ENCODE data around the gene CCDC13.

Gene CCDC13

DNA sequence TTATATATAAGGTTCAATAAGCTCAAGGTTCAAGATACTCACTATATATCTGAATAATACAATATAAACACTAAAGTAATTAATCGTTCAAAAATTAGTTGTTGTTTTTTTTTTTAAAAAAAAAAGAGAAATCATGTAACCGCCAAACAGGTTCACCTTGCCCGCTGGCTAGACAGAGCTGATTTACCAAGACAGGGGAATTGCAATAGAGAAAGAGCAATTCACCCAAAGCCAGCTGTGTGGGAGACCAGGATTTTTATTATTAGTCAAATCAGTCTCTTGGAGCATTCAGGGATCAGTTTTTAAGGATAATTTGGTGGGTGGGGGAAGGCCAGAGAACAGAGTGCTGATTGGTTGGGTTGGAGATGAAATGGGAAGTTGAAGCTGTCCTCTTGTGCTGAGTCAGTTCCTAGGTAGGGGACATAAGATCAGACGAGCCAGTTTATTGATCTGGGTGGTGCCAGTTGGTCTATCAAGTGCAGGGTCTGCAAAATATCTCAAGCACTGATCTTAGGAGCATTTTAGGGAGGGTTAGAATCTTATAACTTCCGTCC is 23.4 kb upstream of the CCDC13 start:
- no peak for DNase-seq (ENCODE audit: low read depth in 2 of 2)

DNA sequence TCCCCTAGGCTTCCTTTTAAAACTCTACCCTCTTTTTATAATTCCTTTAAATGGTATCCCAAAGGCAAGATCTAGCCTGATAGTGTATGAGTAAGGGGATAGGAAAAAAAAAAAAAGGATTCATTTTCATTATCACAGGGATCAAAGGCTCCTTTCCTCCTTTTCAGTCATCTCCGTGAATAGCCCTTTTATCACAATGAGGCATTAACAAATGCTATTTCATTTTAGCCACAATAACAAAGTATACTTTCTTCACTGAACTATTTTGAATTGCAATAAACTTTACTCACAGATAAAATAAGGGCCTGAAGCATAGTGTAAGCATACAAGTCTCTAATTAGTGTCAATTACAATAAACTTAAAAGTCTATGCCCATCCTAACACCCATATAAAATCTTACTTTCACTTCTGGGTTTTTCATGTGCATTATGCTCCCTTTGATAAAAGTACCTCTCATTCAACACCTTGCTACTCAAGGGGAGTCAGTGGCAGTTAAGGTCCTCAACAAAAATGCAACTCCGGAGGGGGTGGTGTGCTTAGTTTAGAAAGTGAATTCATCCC is 22.6 kb upstream of the CCDC13 start:
- no peak for DNase-seq (ENCODE audit: low read depth in 2 of 2)

DNA sequence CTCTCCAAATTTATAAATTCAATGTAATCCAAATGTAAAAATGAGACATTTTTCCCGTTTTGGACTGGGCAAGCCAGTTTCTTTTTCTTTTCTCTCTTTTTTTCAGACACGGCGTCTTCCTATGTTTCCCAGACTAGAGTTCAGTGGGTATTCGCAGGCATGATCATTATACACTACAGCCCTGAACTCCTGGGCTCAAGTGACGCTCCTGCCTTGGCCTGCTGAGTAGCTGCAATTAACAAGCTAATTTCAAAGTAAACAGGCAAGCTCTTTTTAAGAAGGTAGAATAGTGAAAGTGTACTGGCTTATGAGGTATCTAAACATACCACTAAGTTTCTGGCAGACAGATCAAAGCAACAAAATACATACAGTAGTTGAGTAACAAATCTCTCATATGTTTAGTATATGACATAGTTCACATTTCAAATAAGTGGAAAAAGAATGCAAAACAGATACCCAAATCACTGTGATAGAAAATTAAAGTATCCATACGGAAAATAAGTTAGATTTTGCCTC is 17.7 kb upstream of the CCDC13 start:
- no peak for DNase-seq (ENCODE audit: low read depth in 2 of 2)

DNA sequence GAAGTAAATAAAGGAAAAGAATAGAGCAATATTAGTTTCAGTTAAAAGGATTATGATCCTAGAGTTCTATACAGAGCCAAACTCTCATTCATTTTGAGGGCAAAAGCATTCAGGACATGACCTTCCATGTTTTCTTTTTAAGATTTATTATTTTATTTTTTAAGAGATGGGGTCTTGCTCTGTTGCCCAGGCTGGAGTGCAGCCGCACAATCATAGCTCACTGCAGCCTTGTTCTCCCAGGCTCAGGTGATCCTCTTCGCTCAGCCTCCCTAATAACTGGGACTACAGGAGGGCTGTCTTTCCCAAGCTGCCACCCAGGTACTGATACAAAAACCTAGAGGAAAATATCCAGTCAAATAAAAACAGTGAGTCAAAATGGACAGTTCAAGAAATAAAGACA is 13.6 kb upstream of the CCDC13 start:
- no peak for DNase-seq (ENCODE audit: low read depth in 2 of 2)

DNA sequence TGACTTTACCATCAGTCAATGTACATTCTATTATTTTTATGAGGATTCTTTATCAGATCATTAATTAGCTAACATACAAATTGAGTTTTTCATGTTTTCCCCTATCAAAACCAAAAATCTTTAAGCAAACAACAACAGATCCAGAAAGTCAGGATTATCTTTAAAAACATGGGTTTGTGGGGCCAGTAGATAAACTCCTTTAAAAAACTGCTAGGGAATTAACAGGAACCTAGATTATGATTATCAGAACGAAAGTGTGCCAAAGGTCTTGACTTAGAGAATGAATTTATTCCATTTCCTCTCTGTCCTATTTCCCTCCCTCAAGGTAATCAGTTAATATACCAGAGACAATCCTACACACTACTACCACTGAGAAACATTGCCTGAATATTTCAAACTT is 13.2 kb upstream of the CCDC13 start:
- no peak for DNase-seq (ENCODE audit: low read depth in 2 of 2)

DNA sequence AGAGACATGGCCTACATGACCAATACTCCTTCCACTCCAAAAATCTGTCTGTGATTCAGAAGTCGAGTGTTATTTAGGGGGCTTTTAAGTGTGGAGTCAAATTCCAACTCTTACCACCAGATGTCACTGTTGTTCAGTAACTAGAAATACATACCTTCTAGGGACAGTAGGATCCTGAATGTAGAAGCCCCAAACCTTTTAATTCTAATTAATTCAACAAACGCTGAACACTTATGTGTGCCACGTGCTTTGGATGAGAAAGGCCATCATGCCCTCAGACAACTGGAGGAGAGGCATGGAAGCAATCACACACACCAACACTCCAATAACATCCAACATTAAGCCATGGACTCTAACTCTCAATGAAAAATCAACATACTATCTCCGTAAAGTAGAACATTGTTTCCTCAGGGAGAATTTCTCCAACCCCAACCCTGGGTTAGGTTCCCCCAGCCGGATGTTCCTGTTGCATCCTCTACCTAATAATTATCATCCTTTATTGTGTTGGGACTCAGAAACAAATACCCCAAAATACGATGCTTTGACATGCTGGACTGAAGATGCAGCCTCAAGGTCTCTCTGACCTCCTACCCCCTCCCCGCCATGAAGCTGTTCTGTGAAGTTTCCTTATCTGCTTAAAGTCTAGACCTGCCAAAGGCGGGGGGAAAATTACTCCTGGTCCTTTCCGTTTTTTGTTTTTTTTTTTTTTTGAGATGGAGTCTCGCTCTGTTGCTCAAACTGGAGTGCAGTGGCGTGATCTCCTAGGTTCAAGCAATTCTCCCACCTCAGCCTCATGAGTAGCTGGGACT is 8.0 kb upstream of the CCDC13 start:
- no peak for DNase-seq (ENCODE audit: low read depth in 2 of 2)

DNA sequence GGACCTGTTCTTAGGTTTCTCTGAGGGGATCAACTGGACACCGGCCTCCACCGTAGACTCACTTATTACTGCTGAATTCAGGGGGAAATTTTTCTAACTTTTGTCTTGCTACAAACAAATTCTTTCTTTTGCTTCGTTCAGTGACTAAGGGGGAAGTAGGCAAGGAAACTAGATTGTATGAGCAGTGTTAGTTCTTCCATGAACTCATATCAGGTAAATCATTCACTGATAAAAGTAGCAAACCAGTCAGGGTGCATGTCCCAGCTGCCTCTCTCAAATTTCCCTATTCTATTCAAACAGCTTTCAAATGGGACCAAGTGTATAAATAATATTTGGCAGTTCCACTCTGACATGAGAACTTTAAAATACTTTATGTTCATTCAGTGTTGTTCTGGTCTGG is 7.3 kb upstream of the CCDC13 start:
- DNase-seq (ENCODE audit: low read depth in 2 of 2): no peak

DNA sequence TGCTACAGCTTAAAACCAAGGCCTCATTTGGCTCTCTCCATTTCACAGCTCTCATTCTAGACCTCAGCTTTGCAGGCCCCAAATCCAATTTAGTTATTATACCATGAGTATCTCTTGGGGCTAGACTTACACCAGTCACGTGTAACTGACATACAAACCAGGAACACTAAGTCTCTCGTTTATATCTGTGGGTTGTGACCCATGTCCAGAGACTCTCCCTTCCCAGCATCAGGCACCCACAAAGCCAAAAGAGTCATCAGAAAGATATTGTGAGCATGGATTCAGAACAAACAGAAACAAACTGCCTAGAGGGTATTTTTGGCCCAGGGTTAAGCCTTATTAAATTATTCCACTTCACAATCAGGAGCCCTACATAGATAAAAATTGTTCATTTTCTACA is 5.6 kb upstream of the CCDC13 start:
- no peak for DNase-seq (ENCODE audit: low read depth in 2 of 2)

DNA sequence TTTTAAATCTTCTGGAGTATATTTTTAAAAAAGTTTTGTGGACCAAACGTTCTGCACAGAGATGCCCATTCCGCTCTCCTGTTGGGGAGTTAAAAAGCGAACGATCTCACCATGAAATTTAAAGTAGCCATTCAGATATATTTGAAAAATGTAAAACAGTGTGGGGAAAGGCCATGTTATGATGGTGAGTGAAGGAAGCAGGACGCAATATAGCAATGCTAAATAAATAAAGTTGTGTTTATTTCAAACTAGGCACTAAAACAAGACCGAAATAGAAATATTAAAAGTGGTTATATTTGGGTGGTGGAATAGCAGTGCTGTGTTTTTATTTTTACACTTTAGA is 327 bp upstream of the CCDC13 start:
- DNase-seq (ENCODE audit: low read depth in 2 of 2): no peak

DNA sequence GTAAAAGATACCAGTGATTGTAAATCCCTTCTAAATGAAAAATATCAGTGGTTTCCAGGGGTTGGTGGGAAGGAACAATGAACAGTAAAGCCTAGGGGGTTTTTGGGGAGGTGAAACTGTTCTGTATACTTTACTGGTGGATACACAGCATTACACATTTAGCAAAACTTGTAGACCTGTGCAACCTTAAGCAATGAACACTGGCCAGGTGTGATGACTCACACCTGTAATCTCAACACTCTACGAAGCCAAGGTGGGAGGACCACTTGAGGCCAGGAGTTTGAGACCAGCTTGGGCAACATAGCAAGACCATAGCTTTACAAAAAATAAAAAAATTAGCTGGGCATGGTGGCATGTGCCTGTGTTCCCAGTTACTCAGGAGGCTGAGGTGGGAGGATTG is 1.8 kb downstream of the CCDC13 start:
- DNase-seq (ENCODE audit: low read depth in 2 of 2): no peak

DNA sequence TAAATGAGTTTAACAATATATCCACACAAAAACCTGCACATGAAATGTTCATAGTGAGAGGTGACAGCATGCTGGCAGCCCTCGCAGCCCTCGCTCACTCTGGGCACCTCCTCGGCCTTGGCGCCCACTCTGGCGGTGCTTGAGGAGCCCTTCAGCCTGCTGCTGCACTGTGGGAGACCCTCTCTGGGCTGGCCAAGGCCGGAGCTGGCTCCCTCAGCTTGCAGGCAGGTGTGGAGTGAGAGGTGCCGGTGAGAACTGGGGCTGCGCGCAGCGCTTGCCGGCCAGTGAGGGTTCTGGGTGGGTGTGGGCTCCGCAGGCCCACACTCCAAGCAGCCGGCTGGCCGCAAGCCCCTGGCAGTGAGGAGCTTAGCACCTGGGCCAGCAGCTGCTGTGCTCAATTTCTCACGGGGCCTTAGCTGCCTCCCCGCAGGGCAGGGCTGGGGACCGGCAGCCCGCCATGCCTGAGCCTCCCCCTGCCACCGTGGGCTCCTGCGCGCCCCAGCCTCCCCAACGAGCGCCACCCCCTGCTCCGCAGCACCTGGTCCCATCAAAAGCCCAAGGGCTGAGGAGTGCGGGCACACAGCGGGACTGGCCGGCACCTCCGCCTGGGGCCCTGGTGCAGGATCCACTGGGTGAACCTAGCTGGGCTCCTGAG is 3.4 kb downstream of the CCDC13 start:
- DNase-seq (ENCODE audit: low read depth in 2 of 2): no peak

DNA sequence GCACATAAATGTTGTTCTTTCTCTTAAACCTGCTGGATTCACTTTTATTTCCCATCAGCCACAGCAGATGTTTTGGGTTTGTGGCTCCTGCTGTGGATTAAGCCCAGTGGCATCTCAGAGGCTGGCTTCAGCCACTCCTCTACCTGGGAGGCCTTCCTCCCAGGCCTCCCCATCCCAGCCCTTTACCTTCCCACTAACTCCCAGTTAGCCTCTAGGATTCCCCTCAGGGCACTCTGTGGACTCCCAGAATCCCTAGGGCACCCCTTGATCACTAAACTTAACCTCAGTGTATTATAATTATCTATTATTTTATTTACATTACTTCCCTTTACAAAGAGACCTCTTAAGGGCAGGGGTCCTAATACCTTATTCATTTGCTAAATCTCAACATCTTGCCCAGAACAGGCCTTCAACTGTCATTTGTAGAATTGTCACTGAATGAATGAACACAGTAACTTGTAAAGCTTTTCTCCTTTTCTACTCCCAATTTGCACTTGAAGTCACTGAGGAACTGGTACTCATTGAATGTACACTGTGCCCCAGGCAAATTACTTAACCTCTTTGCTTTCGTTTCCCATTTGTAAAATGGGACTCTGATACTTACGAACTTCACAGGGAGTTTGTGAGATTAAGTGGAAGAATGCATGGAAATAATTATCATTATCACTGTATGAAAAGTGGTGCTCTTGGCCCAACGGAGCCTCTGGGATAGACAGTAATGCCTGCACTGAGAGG is 8.3 kb downstream of the CCDC13 start:
- DNase-seq (ENCODE audit: low read depth in 2 of 2): no peak

DNA sequence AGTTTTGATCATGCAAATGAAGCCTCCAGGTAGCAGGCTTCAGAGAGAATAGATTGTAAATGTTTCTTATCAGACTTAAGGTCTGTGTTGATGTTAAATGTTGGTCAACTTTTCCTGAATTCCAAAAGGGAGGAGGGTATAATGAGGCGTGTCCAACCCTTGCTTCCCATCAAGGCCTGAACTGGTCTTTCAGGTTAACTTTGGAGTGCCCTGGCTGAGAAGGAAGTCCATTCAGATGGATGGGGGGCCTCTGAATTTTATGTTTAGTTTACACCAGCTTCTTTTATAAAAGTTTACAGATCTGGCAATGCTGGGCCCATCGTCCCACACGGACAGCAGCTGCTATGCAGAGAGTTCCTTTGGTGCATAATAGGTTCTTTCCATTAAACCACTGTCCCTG is 8.9 kb downstream of the CCDC13 start:
- no peak for DNase-seq (ENCODE audit: low read depth in 2 of 2)

DNA sequence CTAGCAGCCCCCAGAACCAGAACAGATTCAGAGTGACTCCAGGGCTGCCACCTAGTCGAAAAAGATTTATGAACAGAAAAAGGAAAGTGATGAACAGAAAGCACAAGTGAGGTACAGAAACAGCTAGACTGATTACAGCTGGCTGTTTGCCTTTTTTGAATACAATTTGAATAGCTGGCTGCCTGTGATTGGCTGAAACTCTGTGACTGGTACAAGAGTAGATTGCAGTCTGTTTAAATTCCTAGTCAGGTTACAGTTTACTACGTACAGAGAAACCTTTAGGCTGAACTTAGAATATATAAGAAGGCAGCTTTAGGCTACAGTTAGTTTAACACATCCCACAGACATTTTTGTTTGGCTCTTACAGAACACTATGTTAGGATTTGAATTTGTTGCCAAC is 10.0 kb downstream of the CCDC13 start:
- DNase-seq (ENCODE audit: low read depth in 2 of 2): no peak

DNA sequence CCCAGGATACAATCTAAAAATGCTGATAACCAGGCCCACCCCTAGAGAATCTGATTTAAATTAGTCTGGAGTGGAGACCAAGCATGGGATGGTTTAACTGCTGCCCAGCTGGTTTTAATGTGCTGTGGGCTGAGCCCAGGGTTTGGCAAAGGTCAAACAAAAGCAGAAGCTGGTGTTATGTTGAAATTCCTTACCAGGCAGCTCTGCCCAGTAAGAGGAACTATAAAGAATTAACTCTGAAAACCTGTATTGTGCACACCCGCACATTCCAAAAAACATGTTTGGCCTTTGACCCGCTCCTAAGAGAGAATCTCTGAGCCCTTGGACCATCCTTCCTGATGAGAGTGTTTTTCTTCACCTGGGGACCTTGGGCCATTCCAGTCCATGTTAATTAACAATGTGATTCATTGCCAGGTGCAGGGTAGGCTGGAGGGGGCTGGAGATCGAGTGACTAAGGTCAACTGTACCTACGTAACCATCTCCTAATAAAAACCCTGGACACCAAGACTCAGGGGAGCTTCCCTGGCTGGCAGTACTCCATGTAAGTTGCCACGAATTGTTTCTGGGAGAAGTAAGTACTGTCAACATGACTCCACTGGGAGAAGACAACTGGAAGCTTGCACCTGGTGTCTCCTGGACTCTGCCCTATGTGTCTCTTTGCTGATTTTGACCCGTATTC is 10.9 kb downstream of the CCDC13 start:
- no peak for DNase-seq (ENCODE audit: low read depth in 2 of 2)

DNA sequence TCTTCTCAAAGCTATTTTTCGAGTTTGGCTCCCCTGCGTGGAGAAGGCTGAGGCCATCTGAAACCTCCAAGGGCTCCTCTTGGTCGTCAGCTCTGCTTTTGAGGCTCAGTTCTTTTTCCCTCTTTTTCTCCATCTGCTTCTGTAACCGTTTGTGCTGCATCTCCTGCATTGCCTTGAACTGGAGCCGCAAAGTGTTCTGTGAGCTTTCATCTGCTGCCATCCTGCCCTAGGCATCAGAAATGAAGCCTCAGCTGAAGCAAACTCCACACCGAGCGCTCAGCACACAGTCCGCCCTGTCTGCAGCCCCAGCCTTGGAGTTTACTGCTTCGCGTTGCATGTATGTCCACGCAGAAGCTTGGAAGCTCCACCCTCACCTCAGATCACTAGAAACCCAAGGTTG is 14.9 kb downstream of the CCDC13 start:
- DNase-seq (ENCODE audit: low read depth in 2 of 2): no peak

DNA sequence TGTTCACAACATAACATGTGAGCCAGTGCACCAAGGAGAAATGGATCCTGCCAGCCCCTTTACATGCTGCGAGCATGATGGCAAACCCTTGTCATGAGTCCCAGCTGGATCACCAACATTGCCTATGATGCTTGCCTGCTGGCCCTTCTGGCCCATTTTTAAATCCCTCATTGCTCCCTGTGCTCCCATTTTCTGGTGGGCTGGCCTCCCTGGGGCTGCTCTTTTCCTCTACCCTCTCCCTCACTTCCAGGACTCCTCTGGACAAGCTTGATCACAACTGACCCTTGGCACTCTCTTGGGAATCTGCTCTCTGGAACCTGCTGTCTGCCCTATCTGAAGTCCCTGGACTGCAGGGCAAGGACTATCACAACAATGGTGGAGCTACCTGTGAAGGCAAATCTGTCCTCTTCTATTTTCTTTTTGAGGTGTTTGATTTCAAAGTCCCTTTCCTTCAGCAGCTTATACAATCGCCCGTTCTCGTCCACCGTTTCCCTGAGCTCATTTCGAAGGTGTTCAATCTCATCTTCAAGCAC is 16.3 kb downstream of the CCDC13 start:
- DNase-seq (ENCODE audit: low read depth in 2 of 2): no peak

DNA sequence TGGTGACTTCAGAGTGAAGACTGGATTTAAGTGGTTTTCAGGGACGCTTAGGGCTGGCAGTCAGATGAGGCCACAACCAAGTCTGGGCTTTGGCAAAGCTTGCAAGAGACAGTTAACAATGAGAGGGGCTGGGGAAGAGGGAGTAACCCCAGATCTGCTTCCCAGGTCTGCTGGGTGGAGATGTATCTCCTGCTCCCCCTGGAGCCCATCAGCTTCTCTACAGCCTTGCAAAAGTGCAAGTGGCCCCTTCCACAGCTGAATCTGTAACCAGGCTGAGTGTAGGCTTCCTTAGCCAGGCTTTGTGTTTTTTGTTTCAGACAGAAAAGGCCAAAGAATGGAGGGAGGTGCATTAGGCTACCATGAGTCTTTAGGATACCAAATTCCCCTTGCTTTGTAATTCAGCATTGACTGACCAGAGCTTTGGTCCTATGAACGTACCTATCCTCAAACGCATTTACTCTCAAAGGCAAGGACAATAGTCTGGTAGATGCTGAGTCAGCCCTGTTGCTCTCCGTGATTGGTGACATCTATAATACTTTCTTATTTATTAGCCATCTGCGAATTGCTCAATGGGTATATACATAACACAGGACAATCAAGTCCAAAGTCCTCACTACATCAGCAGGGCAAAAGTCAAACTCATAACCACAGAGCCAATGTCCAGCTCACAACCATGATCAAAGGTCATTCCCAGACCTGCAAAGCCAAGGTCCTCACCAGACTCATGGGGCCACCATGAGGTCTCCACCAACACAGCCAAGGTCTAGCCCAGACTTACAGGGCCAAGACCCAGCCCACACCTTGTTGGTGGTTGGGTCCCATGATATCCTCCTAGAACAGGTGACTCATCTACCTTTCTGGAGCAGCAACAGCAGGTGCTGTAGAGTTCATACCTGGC is 17.1 kb downstream of the CCDC13 start:
- DNase-seq (ENCODE audit: low read depth in 2 of 2): no peak

DNA sequence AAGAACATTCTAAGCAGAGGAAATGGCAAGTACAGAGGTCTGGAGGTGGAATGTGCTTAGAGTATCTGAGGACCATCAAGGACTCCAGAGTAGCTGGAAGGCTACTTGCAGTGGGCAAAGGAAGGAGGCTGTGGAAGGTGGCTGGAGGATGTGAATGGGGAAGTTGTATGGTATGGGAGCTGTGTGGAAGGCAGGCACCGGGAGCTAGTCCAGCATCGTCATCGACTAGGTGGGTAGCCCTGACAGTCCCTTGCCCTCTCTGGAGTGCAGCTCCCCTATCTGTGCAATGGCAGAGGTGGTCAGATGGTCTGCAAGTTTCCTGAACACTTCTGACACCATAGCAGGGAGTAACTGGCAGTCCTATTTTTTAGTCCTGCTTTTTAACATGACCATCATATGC is 19.3 kb downstream of the CCDC13 start:
- DNase-seq (ENCODE audit: low read depth in 2 of 2): no peak

DNA sequence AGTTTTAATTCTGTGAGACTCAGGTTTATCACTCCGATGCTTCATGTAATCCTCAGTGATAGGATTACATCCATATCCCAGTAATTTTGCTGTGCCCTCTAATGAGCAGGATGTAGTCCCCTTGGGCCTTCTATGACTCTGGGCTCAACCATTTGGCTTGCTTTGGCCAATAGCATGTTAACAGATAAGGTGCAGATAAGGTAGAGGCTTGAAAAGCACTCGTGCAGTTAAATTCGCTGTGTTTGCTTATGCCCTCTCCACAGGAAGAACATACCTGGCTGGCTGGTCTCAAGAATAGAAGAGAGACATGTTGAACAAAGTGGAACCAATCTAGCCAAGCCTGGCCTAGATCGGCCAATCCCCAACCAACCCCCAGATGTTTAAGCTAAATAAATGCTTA is 20.1 kb downstream of the CCDC13 start:
- no peak for DNase-seq (ENCODE audit: low read depth in 2 of 2)
